HuH-7.5 (cell line): ENCODE results near the gene ZBED2.
A peak's percentile ranks its signal among the peaks of the same experiment; 100 is the strongest.

ENCODE experiments used
- DNase-seq: peaks from one replicate; pipeline ENCODE4 v3.0.0; 2011; ENCODE audit warnings: low spot score

Gene ZBED2

GRCh38 chr3:111603679-111604078 is 8.5 kb upstream of the ZBED2 start:
- no peak for DNase-seq

- no peak for DNase-seq
Measured at GRCh38 chr3:111601810-111602209, 6.7 kb upstream of the ZBED2 start.

GRCh38 chr3:111598552-111598951 is 3.4 kb upstream of the ZBED2 start:
- no peak for DNase-seq

GRCh38 chr3:111598139-111598538 is 3.0 kb upstream of the ZBED2 start:
- DNase-seq: no peak

- no peak for DNase-seq
Measured at GRCh38 chr3:111596328-111596727, 1.2 kb upstream of the ZBED2 start.

- no peak for DNase-seq
Measured at GRCh38 chr3:111594781-111595180, 365 bp downstream of the ZBED2 start.

GRCh38 chr3:111594205-111594604 is 941 bp downstream of the ZBED2 start:
- DNase-seq: no peak

- no peak for DNase-seq
Measured at GRCh38 chr3:111593666-111594065, 1.5 kb downstream of the ZBED2 start.

GRCh38 chr3:111592936-111593335 is 2.2 kb downstream of the ZBED2 start:
- DNase-seq: no peak

- DNase-seq: no peak
Measured at GRCh38 chr3:111592143-111592542, 3.0 kb downstream of the ZBED2 start.

GRCh38 chr3:111591555-111591954 is 3.6 kb downstream of the ZBED2 start:
- no peak for DNase-seq

- no peak for DNase-seq
Measured at GRCh38 chr3:111590143-111590491, 5.0 kb downstream of the ZBED2 start.

GRCh38 chr3:111589303-111590142 is 5.6 kb downstream of the ZBED2 start:
- no peak for DNase-seq

GRCh38 chr3:111588527-111588926 is 6.6 kb downstream of the ZBED2 start:
- DNase-seq: no peak

GRCh38 chr3:111585217-111585616 is 9.9 kb downstream of the ZBED2 start:
- no peak for DNase-seq

- DNase-seq: no peak
Measured at GRCh38 chr3:111584744-111585143, 10.4 kb downstream of the ZBED2 start.

GRCh38 chr3:111582120-111582474 is 13.0 kb downstream of the ZBED2 start:
- DNase-seq: no peak

GRCh38 chr3:111581403-111582119 is 13.6 kb downstream of the ZBED2 start:
- DNase-seq: no peak

- DNase-seq: no peak
Measured at GRCh38 chr3:111579495-111579894, 15.7 kb downstream of the ZBED2 start.

- no peak for DNase-seq
Measured at GRCh38 chr3:111578867-111579266, 16.3 kb downstream of the ZBED2 start.

GRCh38 chr3:111577798-111578685 is 17.1 kb downstream of the ZBED2 start:
- DNase-seq: peak; percentile 27

- DNase-seq: no peak
Measured at GRCh38 chr3:111577113-111577512, 18.0 kb downstream of the ZBED2 start.
